DND-41 (cell line): ENCODE measurements around the gene SLC25A39.

Experiments
- ATAC-seq: fragments of 200-7000 bp; cut with Tn5 transposase; 3 replicates; pipeline ENCODE4 v1.9.1; 2021; ENCODE audit warnings: low read depth; ENCODE audit not compliant: insufficient read depth
- DNase-seq: peaks from one replicate; pipeline ENCODE4 v3.0.0-alpha.2; 2020
- H2AFZ ChIP-seq: 2 replicates; pipeline ENCODE4 v1.6.0; 2012; ENCODE audit warnings: low read depth, low read length
- H3K27ac ChIP-seq: 2 replicates; pipeline ENCODE4 v1.5.1; 2012; ENCODE audit warnings: low read length, inconsistent platforms
- H3K27me3 ChIP-seq: fragments of 200-600 bp; sonication (generic); 2 replicates; pipeline ENCODE4 v1.6.0; 2012; ENCODE audit warnings: low read length, mild to moderate bottlenecking, inconsistent platforms; ENCODE audit not compliant: insufficient read depth, poor library complexity
- H3K36me3 ChIP-seq: 2 replicates; pipeline ENCODE4 v1.5.1; 2012; ENCODE audit warnings: low read length, inconsistent platforms; ENCODE audit not compliant: insufficient read depth
- H3K4me1 ChIP-seq: 2 replicates; pipeline ENCODE4 v1.5.1; 2012; ENCODE audit warnings: mild to moderate bottlenecking, low read length; ENCODE audit not compliant: insufficient read depth
- H3K4me2 ChIP-seq: 2 replicates; pipeline ENCODE4 v1.6.0; 2012; ENCODE audit warnings: mild to moderate bottlenecking, moderate library complexity, low read length, inconsistent platforms; ENCODE audit not compliant: insufficient read depth
- H3K4me3 ChIP-seq, 2 experiments: fragments of 200-600 bp in 1 of 2; shearing (Covaris generic) in 1 of 2; 2 replicates each; pipeline ENCODE4 v1.5.1; 2012 to 2016; ENCODE audit warnings: inconsistent platforms in 2 of 2, low read length in 2 of 2, mild to moderate bottlenecking in 2 of 2, low read depth in 1 of 2, moderate library complexity in 1 of 2
- H3K79me2 ChIP-seq: 2 replicates; pipeline ENCODE4 v1.6.0; 2012; ENCODE audit warnings: low read length, inconsistent platforms; ENCODE audit not compliant: insufficient read depth
- H3K9ac ChIP-seq: 2 replicates; pipeline ENCODE4 v1.6.0; 2012; ENCODE audit warnings: low read depth, mild to moderate bottlenecking, inconsistent platforms, low read length, moderate library complexity
- H3K9me3 ChIP-seq: 2 replicates; pipeline ENCODE4 v1.5.1; 2012; ENCODE audit warnings: low read length, moderate library complexity, mild to moderate bottlenecking, inconsistent platforms; ENCODE audit not compliant: insufficient read depth, severe bottlenecking
- H4K20me1 ChIP-seq: 2 replicates; pipeline ENCODE4 v1.6.0; 2012; ENCODE audit warnings: low read length; ENCODE audit not compliant: insufficient read depth
- EZH2 ChIP-seq: IDR thresholded peaks from 3 replicates; pipeline ENCODE4 v1.6.1; 2012; ENCODE audit warnings: borderline replicate concordance, low read depth, mild to moderate bottlenecking, moderate library complexity, low read length, inconsistent platforms; ENCODE audit not compliant: severe bottlenecking
- TF ChIP-seq, protein P1 (sequence below): IDR thresholded peaks from 2 replicates; pipeline ENCODE4 v1.5.1; 2012; ENCODE audit warnings: borderline replicate concordance, low read length, moderate library complexity, mild to moderate bottlenecking; ENCODE audit not compliant: poor library complexity, severe bottlenecking; ENCODE audit errors: extremely low read depth

The SLC25A39 gene

GRCh38 chr17:44304651-44305050 is 20.0 kb downstream of the SLC25A39 start:
- TF ChIP-seq, protein P1, sequence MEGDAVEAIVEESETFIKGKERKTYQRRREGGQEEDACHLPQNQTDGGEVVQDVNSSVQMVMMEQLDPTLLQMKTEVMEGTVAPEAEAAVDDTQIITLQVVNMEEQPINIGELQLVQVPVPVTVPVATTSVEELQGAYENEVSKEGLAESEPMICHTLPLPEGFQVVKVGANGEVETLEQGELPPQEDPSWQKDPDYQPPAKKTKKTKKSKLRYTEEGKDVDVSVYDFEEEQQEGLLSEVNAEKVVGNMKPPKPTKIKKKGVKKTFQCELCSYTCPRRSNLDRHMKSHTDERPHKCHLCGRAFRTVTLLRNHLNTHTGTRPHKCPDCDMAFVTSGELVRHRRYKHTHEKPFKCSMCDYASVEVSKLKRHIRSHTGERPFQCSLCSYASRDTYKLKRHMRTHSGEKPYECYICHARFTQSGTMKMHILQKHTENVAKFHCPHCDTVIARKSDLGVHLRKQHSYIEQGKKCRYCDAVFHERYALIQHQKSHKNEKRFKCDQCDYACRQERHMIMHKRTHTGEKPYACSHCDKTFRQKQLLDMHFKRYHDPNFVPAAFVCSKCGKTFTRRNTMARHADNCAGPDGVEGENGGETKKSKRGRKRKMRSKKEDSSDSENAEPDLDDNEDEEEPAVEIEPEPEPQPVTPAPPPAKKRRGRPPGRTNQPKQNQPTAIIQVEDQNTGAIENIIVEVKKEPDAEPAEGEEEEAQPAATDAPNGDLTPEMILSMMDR, result no peak
- no peak for TF ChIP-seq EZH2
- no peak overlapping the region for H3K4me2 ChIP-seq
- peaks cover 19% of the 10 kb centered on the region for H3K4me1 ChIP-seq
- H2AFZ ChIP-seq, result no peak overlapping the region
- ATAC-seq, result no peak
- no peak overlapping the region for H3K9ac ChIP-seq
- no peak overlapping the region for H3K4me3 ChIP-seq
- no peaks in the 10 kb centered on the region for H3K27me3 ChIP-seq
- H3K36me3 ChIP-seq, result no peaks in the 10 kb centered on the region
- no peak for DNase-seq
- no peak overlapping the region for H3K27ac ChIP-seq
- 0 out of 2 replicates have a peak, but pooled peaks cover 3% of the 10 kb centered on the region for H4K20me1 ChIP-seq
- no peaks in the 10 kb centered on the region for H3K9me3 ChIP-seq
- H3K79me2 ChIP-seq, result no peaks in the 10 kb centered on the region

DNA sequence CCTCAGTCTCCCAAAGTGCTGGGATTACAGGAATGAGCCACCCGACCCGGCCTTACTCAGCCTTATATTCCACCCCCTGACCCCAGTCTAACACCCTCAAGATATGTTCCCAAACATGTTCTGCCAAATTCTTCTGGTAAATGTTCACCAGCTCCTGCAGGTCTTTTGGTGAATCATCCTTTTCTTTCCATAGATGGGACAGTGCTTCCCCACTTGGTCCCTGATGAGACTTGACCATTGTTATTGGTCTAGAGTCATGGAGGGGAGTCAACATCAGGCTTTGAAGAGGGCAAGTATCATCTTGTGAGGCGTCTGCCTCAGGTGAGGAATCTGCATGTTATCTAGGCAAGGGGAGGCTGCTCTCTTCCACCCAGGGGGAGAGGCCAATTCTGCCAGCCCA is 26.6 kb downstream of the SLC25A39 start:
- no peak overlapping the region for H3K4me3 ChIP-seq
- H3K4me1 ChIP-seq, result no peaks in the 10 kb centered on the region
- no peaks in the 10 kb centered on the region for H4K20me1 ChIP-seq
- no peak overlapping the region for H3K27ac ChIP-seq
- TF ChIP-seq EZH2, result no peak
- TF ChIP-seq, protein P1, result no peak
- peaks cover 2% of the 10 kb centered on the region for H3K27me3 ChIP-seq
- no peak for DNase-seq
- H3K4me2 ChIP-seq, result no peak overlapping the region
- H3K79me2 ChIP-seq, result no peaks in the 10 kb centered on the region
- no peak for ATAC-seq
- H2AFZ ChIP-seq, result no peak overlapping the region
- H3K9me3 ChIP-seq, result no peaks in the 10 kb centered on the region
- no peaks in the 10 kb centered on the region for H3K36me3 ChIP-seq
- no peak overlapping the region for H3K9ac ChIP-seq

DNA sequence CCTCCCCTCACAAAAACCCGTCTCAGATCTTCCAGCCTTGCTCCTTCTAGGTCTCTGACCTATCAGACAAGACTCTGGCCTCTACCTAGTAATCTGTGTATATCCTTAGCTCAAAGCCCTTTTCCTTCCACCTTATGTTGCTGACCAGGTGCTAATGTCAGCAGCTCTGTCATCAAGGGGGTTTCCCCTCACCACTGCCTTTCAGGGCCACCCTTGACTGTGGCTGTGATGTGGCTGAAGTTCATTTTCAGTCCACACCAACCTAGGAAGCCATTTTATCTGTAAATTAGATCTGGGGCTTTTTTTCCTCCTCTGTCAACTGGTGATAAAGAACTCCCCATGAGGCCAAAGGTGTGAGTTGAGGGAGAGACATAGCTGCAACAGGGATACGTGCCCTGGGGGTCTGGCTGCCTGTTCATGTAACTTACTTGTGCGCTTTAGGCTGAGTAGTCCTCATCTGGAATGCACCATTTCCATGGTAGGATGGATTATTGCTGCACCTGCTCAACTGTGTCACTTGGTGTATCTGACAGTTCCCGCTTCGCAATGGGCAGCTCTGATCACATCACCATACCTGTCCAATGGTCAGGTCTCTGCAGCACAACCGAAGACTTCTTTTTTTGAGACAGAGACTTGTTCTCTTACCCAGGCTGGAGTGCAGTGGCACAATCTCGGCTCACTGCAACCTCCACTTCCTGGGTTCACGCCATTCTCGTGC is 31.0 kb downstream of the SLC25A39 start:
- Histone ChIP-seq H3K9ac (no peak overlapping the region), H3K4me2 (no peak overlapping the region), H3K27me3 (peaks cover 2% of the 10 kb centered on the region), H3K36me3 (no peaks in the 10 kb centered on the region), H3K27ac (no peak overlapping the region), H4K20me1 (no peaks in the 10 kb centered on the region), H3K9me3 (no peaks in the 10 kb centered on the region), H3K4me1 (no peaks in the 10 kb centered on the region), H3K4me3 (no peak overlapping the region), H2AFZ (no peak overlapping the region), H3K79me2 (no peaks in the 10 kb centered on the region)
- no peak for TF ChIP-seq EZH2
- TF ChIP-seq, protein P1, result no peak
- no peak for DNase-seq
- ATAC-seq, result no peak

GRCh38 chr17:44287651-44288050 is 37.0 kb downstream of the SLC25A39 start:
- H3K27me3 ChIP-seq, result no peaks in the 10 kb centered on the region
- no peak overlapping the region for H2AFZ ChIP-seq
- H3K9ac ChIP-seq, result no peak overlapping the region
- no peak for DNase-seq
- H3K4me3 ChIP-seq, result no peak overlapping the region
- no peak for ATAC-seq
- no peak overlapping the region for H3K27ac ChIP-seq
- H3K36me3 ChIP-seq, result no peaks in the 10 kb centered on the region
- no peaks in the 10 kb centered on the region for H3K4me1 ChIP-seq
- H3K79me2 ChIP-seq, result no peaks in the 10 kb centered on the region
- no peaks in the 10 kb centered on the region for H4K20me1 ChIP-seq
- no peak overlapping the region for H3K4me2 ChIP-seq
- TF ChIP-seq, protein P1, result no peak
- no peak for TF ChIP-seq EZH2
- no peaks in the 10 kb centered on the region for H3K9me3 ChIP-seq
